Sigmoid colon (tissue), 4 donors: ENCODE results near the gene LUC7L2.

Source experiments
- POLR2A ChIP-seq, 2 donors: fragments of 450-650 bp; IDR thresholded peaks; one replicate each; pipeline ENCODE4 v1.6.1; 2016; ENCODE audit warnings: antibody characterized with exemption in 2 of 2, mild to moderate bottlenecking in 2 of 2, moderate library complexity in 2 of 2
- POLR2AphosphoS5 ChIP-seq, 4 donors: sonication (generic); formaldehyde crosslinking; IDR thresholded peaks; one replicate each; pipeline ENCODE4 v1.6.1; 2017; ENCODE audit warnings: antibody characterized with exemption in 4 of 4
- TF ChIP-seq, protein P1 (sequence below), 4 experiments: fragments of 450-650 bp in 3 of 4; fragments of 200-600 bp in 1 of 4; IDR thresholded peaks; one replicate each; pipeline ENCODE4 v1.5.1; 2016 to 2019; ENCODE audit warnings: antibody characterized with exemption in 4 of 4, mild to moderate bottlenecking in 3 of 4, moderate library complexity in 2 of 4

DNA sequence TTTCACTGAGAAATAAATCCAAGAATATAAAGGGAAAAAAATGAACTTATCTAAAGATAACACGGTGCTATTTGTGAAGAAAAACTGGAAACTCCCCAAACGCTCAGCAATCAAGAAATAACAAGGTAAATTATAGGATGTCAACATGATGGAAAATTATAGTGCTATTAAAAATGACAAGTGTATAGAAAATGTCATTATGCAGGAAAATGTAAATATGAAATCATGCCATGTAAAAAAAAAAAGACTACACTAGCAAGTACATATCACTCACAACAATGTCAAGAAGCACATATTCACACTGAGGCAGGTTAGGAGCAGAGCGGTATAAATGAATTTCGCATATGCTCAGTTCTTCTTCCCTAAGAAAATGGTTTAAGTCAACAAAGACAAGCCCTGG is 96.1 kb downstream of the LUC7L2 start:
- TF ChIP-seq, protein P1, sequence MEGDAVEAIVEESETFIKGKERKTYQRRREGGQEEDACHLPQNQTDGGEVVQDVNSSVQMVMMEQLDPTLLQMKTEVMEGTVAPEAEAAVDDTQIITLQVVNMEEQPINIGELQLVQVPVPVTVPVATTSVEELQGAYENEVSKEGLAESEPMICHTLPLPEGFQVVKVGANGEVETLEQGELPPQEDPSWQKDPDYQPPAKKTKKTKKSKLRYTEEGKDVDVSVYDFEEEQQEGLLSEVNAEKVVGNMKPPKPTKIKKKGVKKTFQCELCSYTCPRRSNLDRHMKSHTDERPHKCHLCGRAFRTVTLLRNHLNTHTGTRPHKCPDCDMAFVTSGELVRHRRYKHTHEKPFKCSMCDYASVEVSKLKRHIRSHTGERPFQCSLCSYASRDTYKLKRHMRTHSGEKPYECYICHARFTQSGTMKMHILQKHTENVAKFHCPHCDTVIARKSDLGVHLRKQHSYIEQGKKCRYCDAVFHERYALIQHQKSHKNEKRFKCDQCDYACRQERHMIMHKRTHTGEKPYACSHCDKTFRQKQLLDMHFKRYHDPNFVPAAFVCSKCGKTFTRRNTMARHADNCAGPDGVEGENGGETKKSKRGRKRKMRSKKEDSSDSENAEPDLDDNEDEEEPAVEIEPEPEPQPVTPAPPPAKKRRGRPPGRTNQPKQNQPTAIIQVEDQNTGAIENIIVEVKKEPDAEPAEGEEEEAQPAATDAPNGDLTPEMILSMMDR (IDR thresholded peaks at IDR 0.05), result no peak
- TF ChIP-seq POLR2A (IDR thresholded peaks at IDR 0.05), result no peak
- no peak for TF ChIP-seq POLR2AphosphoS5 (IDR thresholded peaks at IDR 0.05)
